ENCODE data around the gene EHMT1. TPM values are rescaled to one million over a fixed set of nuclear protein-coding genes. Genes with fewer than 3 reads are reported as not detected.

EHMT1 gene
- total RNA-seq, 1 experiment from 2014 or later = 42.7 TPM

DNA sequence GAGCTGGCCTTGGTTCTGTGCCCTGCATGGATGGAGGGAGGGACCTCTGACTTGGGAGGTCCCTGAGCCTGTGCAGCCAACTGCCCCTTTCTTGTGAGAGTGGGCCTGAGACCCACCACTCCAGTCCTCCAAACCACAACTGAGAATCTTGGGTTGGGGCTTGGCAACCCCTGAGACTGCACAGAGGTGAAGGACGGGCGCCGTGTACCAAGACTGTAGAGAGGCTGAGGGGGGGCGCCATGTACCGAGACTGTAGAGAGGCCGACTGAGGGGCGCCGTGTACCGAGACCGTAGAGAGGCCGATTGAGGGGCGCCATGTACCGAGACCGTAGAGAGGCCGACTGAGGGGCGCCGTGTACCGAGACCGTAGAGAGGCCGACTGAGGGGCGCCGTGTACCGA, 199.5 kb downstream of the EHMT1 start:
- no peak for DNase-seq (ENCODE audit: low read depth)

DNA sequence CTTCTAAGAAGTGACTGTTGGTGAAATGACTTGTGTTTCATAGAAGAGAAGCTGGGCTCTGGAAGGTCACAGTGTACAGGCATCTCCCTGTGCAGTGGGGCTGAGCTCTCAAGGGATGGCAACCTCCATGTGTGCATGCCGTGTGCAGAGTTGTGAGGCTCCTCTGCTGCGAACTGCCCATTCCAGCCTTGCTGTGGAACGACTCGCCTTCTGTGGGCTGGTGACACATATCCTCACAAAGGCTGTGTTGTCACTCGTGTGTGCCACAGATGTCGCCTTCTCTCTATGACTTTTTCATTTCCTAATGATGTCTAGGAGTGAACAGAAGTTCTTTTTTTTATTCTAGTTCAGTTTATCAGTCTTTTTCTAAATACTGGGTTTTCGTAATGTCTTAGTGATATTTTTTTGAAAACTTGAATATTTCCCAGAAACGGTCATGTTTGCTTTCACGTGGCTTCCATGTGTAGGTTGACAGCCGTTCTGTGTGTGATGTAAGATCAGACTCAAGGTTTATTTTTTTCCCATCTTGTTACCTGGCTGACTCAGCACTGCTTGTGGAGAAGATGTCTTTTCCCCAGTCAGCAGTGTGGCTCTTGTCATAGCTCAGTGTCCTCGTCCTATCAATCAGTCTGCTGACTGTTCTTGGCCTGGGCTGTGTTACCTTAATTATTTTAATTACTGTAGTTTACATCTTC, 201.5 kb downstream of the EHMT1 start:
- DNase-seq (ENCODE audit: low read depth) = peak; percentile 20

DNA sequence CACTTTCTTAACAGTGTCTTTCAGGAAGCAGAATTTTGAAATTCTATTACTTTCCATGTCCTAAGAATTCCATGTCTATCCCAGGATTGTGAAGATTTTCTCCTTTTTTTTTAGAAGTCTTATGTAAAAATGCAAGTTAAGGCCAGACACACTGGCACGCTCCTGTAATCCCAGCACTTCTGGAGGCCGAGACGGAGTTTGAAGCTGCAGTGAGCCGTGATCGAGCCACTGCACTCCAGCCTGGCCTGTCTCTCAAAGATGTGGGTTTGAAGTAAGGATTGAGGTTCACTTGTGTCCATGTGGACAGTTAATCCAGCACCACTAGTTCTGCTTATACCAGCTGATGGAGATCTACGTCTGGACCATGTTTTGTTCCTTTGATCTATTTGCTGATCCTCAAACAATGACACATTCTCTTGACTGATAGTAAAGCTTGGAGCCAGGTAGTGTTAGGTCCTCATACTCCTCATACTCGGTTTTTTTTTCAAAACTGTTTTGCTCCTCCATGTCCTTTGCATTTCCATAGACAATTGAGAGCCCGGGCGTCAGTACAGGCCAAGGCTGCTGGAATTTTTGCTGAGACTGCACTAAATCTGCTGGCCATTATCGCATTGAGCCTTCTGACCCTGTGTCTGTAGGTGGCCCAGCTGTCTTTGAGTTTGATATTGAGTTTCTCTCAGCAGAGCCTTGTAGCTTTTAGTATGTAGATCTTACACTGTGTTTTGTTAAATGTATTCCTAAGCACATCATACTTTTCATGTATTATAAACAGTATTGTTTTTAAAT, 205.4 kb downstream of the EHMT1 start:
- DNase-seq (ENCODE audit: low read depth) = no peak

DNA sequence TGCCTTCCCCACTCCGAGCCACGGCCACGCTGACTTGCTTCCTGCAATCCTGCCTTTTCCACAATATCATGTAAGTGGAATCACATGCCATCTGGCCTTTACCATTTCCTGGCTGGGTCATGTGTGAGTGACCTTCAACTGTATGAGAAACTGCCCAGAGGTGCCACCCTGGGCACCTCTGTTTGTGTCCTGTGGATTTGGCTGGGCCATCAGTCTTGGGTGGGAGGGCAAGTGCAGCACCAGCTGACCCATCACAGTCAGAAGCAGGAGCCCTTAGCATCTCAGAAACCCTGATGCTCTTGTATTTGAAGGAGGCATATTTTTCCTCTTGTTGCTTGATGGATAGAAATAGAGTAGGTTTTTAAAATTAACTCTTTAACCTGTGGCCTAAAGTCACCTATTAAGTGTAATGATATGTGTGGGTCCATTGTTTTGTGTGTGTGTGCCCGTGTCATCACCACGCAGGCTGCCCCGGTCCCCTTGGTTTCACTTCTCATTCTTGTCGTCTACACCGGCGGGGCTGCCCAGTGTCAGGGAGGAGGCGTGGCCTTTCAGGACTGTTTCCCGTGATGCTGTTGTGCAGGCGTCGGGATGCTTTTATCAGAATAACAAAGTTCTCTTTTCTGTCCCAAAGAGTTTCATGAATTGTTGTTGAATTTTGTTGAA, 206.7 kb downstream of the EHMT1 start:
- no peak for DNase-seq (ENCODE audit: low read depth)

DNA sequence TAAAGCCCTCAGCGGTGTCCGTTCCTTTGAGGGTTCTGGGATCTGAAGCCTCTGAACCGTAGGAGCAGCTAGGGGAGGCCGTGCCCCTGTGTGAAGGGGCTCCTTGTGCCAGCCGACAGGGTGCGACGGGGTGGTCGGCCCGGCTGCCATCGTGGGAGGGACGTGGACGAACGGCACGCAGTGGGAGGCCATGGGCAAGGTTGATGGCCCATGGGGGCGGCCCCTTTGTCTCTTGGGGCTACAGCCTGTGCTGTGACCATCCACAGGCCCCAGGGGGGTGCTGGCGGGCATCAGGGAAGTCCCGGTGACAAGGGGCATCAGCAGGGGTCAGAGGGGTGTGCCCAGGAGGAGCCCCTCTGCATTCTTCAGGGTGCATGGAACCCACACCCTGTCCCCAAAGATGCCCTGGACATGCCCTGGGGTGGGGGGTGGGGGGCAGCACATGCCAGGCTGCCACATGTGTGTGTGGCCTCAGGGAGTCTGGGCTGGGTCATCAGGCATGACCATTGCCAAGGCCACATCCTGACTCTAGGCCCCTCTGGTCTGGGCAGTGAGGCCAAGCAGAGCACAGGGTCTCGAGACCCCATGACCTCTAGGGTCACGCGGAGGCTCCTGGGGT, 209.2 kb downstream of the EHMT1 start:
- DNase-seq (ENCODE audit: low read depth) = no peak

DNA sequence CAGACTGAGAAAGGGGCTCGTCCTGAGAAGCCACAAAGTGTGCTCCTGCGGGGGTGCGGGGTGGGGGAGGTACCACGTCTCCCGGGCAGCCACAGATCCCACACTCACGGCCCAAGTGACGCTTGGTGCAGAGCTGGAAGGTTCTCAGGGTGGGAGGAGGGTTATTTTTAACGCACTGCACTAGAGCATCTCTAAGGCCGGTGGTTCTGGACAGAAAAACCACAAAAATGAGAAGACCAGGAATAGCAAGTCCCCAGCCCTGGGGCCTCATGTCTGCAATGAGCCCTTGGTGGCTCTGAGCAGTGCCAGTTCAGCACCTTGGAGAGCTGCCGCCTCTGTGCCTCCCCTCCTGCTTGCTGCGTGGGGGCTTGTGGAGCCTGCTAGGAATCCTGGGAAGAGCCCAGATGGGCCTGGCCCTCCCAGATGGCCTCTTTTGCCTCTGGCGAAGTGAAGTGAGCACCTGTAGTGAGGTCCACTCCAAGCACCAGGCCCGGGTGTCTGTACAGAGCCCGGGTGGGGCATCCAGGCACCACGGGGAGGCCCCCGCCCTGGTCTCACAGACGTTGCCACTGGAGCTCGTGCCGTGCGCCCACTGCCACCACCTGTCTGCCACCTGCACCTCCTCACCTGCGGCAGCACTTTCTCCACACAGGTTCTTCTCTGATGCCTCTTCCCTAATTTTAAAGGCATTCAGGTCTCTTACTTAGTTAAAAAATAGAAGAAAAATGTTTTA, 209.9 kb downstream of the EHMT1 start:
- peak; percentile 24 for DNase-seq (ENCODE audit: low read depth)

DNA sequence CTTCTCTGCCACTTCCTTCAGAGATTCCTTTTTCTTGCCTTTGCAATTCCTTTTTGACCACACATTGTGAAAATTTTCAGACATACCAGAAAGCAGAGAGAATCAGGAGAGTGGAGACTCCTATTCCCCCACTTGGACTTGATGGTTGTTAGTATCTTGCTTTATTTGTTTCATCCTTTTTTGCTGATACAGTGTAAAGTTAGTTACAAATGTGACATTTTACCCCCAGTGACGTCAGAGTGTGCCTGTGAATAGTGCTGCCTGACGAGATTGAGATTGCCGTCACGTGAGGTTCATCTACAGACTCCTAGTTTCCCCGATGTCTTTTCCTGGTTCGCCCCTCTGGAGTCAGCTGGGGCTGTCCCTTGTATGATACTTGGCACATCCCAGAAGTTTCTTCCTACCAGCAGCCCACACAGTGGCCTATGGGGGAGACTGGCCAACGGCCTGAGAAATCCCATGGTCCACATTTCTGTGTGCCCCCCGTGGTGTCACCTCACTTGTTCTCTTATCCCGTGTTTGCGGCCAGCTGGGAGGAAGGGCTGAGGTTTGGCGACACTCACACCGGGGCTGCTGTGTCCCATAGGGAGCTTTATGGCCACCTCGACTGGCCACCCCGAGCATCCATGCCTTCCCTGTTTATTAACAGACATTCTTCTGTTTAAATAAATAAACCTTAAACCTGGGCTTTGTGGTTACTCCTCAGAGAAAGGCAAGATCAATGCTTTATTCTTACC, 210.6 kb downstream of the EHMT1 start:
- DNase-seq (ENCODE audit: low read depth) = no peak

DNA sequence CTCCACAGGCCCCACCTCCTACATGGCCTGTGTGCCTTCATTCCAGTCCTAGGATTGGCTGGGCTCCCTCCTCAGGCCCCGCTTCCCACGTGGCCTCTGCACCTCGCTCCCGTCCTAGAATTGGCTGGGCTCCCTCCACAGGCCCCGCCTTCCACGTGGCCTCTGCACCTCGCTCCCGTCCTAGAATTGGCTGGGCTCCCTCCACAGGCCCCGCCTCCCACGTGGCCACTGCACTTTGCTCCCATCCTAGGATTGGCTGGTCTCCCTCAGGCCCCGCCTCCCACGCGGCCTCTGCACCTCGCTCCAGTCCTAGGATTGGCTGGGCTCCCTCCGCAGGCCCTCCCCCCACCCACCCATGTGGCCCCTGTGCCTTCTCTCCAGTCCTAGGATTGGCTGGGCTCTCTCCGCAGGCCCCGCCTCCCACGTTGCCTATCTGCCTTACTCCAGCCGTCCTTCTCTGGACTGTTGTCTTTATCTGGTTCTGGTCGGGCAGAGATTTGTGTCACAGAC, 213.4 kb downstream of the EHMT1 start:
- DNase-seq (ENCODE audit: low read depth) = no peak

DNA sequence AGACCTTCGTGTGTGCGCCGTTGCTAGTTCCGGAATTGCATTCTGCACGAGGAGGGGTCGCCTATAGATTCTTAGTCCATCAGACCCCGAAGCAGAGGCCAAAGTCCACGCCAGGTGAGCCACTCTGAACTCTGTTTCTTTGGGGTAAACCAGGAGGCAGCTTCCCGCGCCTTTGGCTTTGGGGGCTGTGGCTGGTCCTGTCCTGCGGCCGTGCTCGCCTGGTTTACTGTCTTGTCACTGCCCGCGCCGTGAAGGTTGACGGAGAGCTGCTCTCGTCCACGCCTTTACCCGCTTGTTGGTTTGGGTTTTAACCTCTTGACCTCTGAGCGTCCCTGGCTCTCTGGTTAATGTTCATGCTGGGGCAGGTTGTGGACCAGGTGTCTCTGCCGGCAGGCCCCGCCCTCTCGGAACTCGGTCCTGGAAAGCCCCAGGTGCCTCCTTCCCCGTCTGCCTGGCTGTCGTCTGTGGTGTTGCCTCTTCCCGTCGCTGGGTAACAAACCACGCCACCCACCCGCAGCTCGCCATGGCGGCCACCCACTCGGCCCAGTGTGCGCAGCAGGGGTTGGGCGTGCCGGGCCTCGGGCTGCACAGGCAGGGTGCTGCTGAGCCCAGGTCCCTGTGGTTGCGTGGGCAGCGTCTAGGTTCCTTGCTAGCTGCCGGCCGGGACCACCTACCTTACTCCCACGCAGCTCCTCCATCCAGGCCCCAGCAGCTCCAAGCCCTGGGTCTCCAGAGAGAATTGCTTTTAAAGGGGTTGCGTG, 214.2 kb downstream of the EHMT1 start:
- DNase-seq (ENCODE audit: low read depth) = no peak

DNA sequence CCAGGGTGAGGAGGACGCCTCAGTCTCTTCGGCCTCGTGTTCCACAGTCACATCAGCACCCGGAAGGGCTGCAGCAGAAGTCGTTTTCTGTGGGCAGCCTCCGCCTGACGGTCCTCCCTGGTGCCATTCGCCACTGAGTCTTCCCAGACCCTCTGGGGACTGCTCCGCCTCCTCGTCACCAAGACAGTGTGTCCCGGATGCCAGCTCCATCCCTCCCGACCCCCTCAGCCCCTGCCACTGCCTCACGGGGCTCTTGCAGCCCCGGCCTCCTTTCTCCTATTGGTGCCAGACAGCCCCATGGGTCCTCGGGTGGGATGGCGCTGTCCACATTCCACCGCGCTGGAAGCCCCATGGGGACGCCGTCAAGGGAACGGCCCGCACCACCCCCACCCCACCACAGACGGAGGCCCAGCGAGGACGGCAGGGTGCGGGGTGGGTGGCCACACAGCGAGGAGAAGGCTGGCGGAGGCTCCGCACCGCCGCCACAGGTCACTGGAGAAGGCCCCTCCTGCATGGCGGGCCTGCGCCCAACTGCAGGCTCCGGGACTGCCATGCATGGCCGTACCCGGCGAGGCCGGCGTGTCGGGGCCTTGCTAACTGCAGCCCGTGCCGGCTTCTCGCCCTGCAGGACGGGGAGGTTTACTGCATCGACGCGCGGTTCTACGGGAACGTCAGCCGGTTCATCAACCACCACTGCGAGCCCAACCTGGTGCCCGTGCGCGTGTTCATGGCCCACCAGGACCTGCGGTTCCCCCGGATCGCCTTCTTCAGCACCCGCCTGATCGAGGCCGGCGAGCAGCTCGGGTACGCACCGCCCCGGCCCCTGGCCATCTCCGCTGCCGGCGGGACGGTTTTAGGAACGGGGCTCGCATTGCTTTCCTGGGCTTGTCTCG, 215.2 kb downstream of the EHMT1 start:
- DNase-seq (ENCODE audit: low read depth) = no peak

DNA sequence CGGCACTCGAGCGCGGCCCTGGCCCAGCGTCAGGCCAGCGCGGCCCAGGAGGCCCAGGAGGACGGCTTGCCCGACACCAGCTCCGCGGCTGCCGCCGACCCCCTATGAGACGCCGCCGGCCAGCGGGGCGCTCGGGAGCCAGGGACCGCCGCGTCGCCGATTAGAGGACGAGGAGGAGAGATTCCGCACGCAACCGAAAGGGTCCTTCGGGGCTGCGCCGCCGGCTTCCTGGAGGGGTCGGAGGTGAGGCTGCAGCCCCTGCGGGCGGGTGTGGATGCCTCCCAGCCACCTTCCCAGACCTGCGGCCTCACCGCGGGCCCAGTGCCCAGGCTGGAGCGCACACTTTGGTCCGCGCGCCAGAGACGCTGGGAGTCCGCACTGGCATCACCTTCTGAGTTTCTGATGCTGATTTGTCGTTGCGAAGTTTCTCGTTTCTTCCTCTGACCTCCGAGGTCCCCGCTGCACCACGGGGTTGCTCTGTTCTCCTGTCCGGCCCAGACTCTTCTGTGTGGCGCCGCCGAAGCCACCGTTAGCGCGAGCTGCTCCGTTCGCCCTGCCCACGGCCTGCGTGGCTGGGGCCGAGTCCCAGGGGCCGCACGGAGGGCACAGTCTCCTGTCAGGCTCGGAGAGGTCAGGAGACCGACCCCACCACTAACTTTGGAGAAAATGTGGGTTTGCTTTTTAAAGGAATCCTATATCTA, 216.2 kb downstream of the EHMT1 start:
- no peak for DNase-seq (ENCODE audit: low read depth)

DNA sequence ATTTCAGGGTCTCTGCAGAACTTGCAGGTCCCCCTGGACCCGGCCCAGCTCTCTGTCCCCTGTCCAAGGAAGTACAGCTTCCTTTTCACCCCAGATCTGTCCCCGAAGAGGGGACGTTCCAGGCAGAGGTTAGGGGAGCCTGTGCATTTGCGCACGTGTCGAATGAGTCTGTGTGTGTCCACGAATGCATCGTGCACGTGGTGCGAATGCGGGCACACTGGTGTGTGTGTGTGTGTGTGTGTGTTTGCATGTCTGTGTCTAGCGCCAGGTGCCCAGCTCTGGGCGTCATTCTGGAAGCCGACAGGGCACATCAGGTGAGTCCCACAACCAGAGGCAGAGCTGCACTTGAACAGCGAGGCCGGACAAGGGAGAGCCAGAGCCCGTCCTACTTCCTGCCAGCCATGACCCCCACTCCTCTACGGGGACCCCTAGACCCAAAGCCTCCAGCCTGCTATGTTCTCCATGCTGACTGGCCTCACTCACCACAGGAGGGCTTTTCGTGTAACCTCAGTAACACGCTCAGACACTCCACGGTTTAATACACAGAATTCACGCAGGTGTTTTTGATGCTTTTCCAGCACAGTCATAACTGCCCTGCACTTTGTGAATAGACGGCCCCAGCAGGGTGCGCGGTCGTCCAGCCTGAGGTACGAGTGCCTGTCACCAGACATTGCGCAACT, 217.5 kb downstream of the EHMT1 start:
- DNase-seq (ENCODE audit: low read depth) = no peak

DNA sequence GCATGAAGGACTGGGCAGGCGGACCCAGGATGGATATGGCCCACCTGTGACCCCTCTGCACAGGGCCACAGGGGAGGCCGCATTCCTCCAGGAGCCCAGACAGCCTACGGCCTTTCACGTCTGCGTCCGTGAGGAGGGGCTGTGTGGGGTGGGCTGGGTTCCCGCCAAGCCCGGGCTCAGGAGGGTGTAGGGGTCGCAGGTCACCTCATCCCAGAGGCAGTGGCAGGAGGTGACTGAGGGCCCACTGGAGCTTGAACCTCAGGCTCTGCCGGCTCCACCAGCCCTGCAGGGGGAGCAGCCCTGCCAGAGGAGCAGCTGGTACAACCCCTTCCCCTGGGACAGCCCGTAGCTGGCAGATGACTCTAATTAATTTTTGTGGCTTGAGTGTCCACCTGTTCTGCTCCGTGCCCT, 218.0 kb downstream of the EHMT1 start:
- DNase-seq (ENCODE audit: low read depth) = no peak

DNA sequence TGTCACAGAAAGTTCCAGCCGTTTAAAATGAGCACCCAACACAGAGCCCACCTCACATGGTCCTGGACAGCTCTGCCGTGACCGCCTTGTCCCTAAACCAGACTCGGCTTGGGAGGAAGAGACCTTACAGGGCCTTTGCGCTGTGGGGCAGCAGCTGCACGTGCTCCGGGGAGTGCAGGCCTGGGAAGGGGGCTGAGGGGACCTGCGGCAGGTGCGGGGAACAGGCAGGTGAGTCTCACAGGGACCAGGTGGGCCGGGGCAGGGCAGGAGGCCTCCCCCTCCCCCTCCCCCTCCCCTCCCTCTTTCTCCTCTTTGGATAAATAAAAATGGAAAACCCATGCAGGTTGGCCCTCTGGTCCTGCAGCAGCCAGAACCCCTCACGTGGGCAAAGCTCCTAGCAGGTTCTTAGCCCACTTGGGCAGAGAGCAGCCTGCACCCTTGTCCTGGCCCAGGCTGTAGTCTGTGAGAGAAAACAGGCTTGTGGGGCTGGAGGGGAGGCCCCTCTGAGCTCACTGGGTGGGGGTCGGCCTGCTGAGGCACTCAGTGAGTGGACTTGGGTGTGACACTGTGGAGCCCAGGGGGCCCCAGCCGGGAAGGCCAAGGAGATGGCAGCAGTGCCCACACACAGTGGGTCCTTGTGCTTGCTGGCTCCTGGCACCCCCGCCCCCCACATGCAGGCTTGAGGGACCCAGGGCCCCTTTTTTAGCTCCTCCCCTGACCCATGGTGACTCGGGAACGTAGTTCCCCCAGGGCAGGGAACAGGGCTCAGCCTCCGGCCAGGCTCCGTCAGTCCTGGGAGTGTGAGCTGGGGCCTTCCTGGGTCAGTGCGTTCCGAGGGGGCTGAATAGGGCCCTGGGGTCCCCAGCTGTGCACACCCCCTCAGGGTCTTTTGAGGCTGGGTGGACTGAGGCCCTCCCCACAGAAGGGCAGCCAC, 218.8 kb downstream of the EHMT1 start:
- DNase-seq (ENCODE audit: low read depth) = no peak

DNA sequence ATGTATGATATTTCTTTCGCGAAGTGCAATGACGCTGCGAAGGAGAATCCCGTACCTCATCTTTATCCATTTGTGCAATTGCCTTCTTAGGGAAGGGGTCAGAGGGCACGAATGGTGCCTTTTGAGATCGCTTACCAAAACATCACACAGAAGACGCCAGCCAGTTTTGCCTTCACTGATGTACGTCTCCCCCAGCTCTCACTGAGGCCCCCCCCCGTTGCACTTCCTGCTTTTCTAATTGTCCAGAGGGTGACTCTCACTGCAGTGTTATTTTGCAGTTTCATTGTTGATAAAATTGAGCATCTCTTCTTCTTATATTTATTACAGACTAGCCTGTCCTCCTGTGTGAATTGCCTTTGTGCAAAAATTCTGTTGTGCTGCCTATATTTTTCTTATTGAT, 219.8 kb downstream of the EHMT1 start:
- DNase-seq (ENCODE audit: low read depth) = no peak

DNA sequence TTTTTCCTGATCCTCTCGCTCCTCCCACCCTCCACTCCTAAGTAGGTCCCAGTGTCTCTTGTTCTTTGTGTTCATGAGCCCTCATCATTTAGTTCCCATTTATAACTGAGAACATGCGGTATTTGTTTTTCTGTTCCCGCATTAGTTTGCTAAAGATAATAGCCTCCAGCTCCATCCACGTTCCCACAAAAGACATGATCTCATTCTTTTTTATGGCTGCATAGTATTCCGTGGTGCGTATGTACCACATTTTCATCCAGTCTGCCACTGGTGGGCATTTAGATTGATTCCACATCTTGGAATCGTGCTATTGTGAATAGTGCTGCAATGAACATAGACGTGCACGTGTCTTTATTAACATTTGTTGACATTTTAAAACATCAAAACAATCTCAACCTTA, 224.6 kb downstream of the EHMT1 start:
- no peak for DNase-seq (ENCODE audit: low read depth)

Measured in HT1080 (cell line).